Retina (tissue), 1 donor: ENCODE data around the gene MLST8.
A peak's percentile ranks its signal among the peaks of the same experiment; 100 is the strongest.
"Not testable (repeated sequence)": the region's sequence is repeated elsewhere in the genome, so short reads cannot be mapped to it uniquely, and the experiment has no call there.

Source experiments
- DNase-seq: peaks from one replicate; pipeline ENCODE4 v3.0.0-alpha.2; 2016

The MLST8 gene

DNA sequence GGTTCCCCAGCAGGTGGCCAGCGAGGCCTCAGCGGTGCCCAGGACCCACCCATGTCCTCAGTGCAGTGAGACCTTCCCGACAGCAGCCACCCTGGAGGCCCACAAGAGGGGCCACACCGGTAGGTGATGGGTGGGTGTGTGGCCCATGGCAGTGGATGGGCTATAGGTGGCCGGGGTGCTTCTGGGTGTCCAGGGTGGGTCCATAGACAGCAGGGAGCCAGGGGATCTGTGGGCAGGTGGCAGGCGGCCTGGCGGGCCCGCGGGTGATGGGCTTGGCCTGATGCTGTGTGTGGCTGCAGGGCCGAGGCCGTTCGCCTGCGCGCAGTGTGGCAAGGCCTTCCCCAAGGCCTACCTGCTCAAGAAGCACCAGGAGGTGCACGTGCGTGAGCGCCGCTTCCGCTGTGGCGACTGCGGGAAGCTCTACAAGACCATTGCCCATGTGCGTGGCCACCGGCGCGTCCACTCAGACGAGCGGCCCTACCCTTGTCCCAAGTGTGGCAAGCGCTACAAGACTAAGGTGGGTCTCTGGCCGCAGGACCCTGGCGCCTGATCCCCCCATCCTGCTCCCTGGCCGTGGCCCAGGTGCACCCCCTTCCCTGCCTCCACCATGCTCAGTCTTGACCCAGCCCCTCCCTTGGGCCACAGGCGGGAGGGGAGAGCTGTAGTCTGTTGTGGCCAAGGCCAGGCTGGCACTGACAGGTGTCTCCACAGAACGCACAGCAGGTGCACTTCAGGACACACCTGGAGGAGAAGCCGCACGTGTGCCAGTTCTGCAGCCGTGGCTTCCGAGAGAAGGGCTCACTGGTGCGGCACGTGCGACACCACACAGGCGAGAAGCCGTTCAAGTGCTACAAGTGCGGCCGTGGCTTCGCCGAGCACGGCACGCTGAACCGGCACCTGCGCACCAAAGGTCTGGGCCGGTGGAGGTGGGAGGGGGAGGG is 28.9 kb downstream of the MLST8 start:
- no peak for DNase-seq

DNA sequence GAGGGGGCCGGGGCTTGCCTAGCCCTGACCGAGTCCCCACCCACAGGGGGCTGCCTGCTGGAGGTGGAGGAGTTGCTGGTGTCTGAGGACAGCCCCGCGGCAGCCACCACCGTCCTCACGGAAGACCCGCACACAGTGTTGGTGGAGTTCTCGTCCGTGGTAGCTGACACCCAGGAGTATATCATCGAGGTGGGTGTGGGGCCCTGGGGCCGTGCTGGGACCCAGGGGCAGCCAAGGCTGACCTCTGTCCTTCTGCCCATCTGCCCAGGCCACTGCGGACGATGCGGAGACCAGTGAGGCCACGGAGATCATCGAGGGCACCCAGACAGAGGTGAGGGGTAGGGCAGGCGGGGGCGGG is 29.5 kb downstream of the MLST8 start:
- no peak for DNase-seq

DNA sequence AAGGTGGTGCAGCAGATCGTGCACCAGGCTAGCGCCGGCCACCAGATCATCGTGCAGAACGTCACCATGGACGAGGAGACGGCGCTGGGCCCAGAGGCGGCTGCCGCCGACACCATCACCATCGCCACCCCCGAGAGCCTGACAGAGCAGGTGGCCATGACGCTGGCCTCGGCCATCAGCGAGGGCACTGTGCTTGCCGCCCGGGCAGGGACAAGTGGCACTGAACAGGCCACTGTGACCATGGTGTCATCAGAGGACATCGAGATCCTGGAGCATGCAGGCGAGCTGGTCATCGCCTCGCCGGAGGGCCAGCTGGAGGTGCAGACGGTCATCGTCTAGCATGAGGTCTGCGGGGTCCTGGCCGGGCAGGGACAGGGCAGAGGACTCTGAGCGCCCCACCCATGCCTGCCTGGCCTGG is 30.0 kb downstream of the MLST8 start:
- no peak for DNase-seq

DNA sequence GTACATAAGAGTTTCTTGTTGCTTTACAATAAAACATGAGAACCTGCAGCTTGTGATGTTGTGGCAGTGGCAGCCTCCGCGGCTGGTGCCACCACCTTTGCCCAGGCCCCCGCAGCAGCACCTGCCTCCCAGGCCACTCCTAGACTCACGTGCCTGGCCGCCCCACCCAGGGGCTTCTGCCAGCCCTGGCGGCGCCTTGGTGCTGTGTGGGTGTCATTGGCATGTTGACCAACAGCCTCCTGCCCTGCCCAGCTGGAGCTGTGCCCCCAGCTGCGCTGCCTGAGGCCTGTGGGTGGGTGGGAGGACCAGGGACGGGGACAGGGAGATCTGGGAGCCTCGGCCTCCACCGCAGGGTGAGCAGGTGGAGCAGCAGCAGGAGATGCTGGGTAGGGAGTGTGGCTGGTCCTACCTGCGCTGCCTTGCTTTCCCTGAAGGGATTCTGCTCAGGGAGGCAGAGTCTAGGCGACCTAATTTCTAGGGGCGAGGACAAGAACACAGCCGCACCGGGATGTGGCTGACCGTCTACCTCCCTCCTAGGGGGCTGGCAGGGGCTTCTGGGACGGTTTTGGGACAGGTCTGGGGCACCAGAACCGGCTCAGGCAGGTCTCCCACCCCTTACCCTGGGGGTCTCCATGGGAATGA is 30.6 kb downstream of the MLST8 start:
- no peak for DNase-seq

DNA sequence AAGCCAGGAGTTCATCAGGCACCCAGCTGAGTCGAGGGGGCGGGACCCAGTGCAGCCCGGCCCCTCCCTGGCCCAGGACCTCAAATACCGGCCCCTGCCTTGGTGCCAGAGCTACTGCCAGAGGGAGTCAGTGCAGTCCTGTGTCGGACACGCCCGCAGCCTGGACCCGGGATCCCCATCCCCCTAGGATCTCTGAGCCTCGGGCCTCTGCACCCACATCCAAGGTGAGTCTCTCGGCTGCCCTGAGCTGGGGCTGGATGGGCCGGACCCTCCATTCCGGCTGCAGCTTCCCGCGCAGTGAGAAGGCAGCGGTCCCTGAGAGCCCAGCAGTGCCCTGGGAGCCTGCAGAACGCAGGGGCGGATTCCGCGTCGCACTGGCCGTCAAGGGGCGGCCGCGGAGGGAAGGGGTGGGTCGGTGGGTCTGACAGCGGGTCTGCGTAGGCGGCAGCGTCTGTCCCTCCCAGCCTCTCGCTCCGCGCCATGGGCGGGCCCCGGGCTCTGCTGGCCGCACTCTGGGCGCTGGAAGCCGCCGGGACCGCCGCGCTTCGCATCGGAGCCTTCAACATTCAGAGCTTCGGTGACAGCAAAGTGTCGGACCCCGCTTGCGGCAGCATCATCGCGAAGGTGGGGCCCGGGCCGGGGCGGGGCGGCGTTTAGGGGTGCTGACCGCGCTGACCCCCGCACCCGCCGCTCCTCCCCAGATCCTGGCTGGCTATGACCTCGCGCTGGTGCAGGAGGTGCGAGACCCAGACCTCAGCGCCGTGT is 31.3 kb downstream of the MLST8 start, which contains the start of gene DNASE1L2:
DNASE1L2 (plus strand) TSS at position 108 of the 765 bp plus-strand sequence; CDS start at position 481, 373 bp downstream.
- DNase-seq, result peak; percentile 70

DNA sequence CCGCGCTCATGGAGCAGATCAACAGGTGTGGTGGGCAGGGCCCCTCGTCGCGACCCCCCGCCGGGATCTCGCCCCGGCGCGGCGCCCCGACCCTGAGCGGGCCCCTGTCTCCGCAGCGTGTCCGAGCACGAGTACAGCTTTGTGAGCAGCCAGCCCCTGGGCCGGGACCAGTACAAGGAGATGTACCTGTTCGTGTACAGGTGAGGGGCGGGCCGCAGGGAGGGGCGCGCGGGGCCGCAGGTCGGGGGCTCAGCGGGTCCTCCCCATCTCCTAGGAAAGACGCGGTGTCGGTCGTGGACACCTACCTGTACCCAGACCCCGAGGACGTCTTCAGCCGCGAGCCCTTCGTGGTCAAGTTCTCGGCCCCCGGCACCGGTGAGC is 31.8 kb downstream of the MLST8 start:
- no peak for DNase-seq

DNA sequence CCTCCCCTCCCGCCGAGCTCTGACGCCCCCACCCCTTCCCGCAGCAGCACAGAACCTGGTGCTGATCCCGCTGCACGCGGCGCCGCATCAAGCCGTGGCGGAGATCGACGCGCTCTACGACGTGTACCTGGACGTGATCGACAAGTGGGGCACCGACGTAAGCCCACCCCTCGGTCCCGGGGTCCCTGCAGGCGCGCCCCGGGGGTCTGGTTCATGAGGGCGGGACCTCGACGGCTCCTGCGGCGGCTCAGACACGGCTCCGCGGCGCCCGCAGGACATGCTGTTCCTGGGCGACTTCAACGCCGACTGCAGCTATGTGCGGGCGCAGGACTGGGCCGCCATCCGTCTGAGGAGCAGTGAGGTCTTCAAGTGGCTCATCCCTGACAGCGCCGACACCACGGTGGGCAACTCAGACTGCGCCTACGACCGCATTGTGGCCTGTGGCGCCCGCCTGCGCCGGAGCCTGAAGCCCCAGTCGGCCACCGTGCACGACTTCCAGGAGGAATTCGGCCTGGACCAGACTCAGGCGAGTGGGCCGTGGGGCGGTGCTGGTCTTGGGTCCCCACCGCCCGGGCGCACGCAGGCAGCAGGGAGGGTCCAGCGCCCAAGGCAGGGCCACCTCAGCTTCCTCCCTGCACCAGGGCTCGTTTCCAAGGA is 32.4 kb downstream of the MLST8 start:
- peak; percentile 56 for DNase-seq

DNA sequence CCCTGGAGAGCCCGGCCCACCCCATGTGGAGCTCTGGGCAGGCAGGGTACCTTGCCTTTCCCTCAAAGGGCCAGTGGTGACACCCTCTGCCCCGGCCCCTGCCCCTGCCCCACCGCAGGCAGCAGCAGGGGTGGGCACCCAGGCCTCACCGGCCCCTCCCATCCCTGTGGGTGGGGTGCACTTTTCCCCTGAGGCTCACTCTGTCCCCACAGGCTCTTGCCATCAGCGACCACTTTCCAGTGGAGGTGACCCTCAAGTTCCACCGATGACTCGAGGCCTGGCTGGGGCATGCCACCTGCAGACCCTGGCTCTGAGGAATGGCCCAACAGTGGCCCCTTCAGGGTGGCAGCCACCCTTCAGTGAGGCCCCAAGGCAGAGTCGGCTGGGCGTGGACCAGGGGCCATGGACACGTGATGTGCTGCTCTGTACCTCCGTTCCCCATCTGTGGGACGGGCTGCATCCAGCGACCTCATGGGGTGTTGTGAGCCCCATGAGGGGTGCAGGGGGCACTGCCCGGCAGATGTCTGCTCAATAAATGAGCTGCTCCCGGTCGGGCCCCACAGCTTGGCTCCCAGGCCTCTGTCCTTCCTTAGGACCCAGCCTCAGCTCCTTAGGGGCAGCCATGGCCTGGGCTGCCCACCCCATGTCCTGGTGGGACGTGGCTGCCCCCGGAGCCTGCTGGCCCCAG is 33.0 kb downstream of the MLST8 start:
- no peak for DNase-seq

DNA sequence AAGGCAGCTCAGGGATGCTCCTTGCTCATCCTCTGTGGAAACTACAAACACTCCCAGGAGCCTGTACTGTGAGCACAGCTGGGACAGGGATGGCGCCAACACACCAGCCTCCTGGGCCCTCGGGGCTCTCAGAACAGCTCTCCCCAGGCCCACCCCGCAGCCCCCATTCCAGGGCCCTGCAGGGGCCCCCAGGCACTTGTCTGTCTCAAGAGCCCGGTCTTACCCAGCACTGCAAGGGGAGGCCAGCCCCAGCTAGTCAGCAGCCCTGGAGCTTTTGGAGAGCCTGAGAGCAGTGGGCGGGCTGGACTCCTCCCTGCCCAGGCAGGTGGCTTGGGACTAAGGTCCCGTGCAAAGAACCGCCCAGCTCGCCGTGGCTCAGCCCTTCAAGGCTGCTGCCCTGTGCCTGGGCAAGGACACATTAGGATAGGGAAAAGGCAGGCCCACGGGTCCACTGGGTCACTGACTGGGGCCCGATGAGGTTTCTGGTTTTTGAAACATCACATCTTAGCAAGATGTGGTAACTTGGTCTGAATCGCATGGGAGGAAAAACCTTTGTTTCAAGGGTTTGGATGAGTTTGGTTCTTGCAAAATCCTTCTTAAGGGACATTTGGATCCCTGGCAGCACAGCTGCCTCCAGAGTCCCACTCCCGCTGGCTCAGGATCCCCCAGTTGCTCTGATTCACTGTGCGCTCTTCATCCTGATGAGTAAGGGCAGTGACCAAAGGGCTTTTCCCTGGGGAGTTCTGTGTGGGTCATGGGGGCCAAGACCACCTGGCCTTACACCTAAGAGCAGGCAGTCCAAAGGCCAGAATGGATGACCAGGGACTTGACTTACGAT is 33.8 kb downstream of the MLST8 start:
- no peak for DNase-seq

DNA sequence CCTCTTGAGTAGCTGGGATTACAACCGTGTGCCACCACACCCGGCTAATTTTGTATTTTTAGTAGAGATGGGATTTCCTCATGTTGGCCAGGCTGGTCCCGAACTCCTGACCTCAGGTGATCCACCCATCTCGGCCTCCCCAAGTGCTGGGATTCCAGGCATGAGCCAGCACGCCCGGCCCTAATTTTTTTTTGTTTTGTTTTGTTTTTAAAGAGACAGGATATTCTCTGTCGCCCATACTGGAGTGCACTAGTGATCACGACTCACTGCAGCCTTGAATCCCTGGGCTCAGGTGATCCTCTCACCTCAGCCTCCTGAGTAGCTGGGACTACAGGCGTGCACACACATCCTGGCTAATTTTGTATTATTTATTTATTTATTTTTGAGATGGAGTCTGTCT is 35.1 kb downstream of the MLST8 start:
- DNase-seq, result not testable (repeated sequence)

DNA sequence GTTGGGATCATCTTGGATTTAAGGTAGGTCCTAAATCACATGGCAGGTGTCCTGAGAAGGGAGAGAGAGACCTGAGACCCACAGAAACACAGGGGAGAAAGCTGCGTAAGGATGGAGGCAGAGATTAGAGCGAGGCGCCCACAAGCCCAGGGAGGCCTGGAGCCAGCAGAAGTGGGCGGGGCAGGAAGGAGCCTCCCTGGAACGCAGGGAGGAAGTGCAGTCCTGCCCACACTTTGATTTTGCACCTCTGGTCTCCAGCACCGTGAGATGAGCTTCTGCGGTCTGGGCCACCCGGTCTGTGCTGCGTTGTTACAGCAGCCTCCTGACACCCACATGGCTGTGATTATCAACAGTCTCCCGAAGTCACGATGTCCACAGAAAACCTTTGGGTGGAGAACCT is 37.3 kb downstream of the MLST8 start:
- no peak for DNase-seq

DNA sequence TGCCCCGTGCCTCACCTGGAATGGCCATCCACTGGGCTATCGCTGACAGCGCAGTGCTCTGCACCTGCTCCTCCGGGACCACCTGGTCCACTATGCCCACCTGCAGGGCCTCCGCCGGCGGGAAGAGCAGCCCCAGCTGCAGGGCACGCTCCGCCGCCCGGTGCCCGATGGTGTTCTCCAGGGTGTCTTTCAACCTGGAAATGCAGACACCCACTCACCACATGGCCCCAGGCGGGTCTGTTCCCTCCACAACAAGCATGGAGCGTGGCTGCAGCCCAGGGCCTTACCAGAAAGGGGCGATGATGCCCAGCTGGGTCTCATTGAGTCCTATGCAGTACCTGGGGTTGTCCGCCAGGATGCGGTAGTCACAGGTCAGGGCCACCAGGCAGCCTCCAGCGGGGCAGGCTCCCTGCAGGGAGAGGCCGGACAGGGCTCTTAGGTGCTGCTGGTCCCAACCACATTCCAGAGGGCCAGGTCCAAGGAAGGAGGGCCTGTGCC is 37.8 kb downstream of the MLST8 start:
- DNase-seq, result no peak

DNA sequence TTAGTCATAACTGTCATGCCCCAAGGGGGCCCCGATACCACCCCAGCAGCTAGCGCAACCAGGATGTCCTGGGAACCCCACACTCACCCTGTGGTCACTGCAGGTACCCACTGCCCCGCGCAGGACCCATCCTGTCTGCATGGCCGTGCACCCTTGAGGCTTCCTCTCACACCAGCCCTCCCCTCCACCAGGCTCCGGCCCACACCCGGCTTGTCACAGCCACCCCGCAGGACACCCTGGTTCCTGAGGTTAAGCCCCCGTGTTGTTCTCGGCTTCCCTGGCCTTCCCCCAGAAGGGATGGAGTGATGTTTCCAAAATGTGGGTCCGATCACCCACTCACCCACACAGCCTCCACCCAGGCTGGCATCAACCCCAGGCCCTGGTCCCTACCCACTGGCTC is 38.5 kb downstream of the MLST8 start:
- DNase-seq, result no peak

DNA sequence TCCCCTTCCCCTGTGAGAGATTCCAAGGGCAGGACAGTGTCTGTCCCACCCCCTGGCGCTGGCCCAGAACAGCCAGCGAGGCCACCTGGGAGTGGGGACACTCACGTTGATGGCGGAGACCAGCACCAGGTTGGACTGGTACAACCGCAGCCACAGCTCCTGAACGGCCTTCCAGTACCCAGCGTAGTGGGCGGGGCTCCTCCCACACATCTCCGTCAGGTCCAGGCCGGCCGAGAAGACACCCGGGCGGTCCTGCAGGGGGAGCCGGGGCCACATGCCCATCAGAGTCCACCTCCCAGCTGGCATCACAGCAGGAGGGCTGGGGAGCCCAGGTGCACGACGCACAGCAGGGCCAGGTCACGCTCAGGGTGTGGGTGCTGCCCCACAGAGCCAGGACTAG is 39.0 kb downstream of the MLST8 start:
- no peak for DNase-seq

DNA sequence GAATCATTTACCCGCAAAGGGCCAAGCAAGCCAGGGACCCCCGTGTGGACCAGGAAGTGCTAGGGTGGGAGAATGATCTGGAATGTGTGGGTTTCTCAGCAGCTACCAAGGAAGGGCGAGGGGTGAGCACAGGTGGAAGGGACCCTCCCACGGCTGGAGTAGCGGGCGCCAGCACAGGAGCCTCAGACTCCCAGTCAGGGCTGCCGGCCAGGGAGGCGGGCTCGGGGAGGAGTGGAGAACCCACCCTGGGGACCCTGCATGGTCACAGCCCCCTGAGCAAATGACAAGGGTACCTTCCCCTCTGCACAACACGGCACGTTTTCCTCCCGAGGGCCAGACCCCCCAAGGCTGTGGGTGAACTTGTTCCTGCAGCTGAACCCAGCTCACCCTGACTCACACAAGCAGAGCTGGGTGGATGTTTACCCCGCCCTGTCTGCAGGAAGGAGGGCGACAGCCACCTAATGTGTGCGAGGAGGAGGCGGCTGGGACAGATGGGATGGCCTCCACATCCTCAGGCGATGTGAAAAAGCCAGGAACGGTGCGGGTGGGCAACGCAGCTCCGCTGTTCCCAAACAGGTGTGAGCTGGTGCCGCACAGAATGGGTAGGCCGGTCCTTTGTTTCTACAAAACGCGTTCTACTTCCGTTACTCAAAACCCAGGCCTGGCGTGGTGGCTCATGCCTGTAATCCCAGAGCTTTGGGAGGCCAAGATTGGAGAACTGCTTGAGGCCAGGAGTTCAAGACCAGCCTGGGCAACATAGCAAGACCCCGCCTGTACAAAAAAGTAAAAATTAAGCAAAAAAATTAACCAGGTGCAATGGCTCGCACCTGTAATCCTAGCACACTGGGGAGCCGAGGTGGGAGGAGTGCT is 39.9 kb downstream of the MLST8 start:
- DNase-seq, result no peak

DNA sequence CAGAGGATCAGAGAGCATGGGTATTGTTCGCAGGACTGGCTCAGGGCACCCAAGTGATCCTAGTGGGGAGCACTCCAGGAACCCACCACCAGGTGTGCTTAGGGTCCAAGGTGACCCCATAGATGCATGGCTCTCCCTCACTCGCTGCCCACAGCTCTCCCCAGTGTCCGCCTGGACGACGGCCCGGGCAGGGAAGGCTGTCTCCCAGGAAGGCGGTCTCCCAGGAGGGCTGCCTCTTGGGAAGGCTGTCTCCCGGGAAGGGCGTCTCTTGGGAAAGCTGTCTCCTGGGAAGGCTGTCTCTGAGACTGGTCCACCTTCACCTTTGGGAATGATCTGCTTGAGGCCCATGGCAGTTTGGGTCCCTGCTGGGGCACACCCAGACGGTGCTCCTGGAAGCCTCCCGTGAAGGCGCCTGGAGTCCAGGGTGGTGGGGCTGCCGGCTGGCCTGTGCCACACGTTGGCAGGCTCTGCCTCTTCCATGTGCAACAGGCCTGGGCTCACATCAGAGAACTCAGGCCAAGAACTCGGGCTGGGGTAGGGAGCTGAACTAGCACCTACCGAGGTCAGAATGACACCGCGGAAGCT is 41.1 kb downstream of the MLST8 start:
- DNase-seq, result no peak

DNA sequence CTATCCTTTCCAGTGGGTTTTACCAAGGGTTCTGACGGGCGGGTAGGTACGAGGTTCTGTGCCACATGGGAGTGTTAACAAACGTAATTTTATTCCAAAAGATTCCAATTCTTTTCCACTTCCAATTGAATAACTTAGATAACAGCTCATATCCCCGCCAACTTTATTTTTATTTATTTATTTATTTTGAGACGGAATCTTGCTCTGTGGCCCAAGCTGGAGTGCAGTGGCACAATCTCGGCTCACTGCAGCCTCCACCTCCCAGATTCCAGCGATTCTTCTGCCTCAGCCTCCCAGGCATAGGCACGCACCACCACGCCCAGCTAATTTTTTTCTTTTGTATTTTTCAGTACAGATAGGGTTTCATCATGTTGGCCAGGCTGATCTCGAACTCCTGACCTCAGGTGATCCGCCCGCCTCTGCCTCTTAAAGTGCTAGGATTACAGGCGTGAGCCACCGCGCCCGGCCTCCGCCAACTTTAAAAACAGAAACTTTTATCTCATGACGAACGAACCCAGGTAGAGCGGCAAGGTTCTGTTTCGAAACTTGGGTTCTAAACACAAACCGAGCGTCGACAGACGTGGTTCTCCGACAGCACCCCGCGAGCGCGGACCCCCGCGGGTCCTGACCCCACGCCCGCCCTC is 45.5 kb downstream of the MLST8 start:
- peak; percentile 51 for DNase-seq

DNA sequence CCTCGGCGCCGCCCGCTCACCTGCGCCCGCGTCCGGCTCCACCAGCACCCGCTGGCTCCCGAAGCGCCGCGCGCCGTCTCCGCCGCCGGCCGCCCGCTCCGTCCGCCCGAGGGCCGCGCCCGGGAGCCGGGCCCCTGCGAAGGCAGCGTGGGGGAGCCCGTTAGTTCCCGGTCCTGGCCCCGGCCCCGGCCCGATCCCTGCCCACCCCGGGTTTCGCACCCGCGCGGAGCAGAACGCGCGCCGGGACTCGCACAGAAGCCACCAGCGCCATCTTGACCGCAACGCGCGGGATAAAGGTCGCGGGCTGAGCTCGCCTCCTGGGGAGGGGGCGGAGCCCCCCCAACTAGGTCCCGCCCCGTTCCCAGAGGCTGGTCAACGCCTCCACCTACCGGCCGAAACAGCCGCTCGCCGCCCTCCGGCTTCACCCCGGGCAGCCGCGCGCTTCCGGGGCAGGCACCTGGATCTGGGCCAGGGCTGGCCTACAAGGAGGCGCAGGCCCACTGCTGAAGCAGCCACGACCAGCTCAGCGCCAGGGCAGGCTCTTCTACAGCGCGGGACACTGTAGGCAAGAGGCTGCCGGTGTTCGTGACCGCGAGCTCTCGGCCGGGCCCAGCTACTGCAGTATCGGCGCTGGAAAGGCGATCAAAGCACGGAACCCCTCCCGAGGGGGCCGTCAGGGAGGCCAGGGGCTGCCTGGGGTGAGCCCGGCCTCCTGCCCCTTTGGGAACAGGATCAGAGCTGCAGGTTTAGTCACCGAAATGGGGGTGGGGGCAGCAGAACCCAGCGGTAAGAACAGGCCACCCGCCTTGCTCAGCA is 46.2 kb downstream of the MLST8 start, which contains the start of gene ECI1:
ECI1 (minus strand) TSS at position 292 of the 816 bp plus-strand sequence; CDS start at position 271, 21 bp downstream.
- DNase-seq, result peak; percentile 94
